ENCODE results near the gene IL17RD.
"Not testable (repeated sequence)": the region's sequence is repeated elsewhere in the genome, so short reads cannot be mapped to it uniquely, and the experiment has no call there.

The IL17RD gene

DNA sequence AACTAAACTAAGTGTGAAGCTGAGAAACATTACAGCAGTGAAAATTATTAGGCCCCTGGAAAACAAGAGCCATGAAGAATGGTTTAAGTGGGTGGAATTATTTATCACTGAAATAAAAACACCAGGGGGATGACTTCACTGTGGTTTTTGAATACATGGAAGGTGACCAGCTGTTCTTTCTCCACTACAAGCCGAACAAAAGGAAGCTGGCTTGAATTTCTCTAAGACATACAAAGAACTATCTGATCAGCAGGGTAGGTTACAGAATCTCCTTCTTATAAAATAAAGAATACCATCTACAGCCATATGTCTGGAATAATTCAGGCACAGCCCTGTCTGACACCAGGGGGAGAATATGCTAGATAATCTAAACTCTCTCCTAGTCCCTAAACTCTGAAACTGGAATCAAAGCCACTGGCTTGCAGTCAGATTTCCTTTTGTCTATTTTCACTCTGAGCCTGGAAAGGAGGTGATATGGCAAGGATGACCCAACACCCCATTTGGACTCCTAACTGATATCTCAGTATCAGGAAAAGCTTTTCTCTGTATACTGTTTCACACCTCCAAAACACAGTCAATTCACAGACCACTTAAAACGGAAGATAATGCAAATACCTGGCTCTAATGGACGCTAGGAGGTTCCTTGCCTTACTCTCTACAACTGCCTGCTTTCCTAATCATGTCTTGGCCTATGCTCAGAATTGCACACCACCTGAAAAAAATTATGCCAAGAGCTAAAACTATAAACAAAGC is 73.5 kb downstream of the IL17RD start:
- no peak for DNase-seq

DNA sequence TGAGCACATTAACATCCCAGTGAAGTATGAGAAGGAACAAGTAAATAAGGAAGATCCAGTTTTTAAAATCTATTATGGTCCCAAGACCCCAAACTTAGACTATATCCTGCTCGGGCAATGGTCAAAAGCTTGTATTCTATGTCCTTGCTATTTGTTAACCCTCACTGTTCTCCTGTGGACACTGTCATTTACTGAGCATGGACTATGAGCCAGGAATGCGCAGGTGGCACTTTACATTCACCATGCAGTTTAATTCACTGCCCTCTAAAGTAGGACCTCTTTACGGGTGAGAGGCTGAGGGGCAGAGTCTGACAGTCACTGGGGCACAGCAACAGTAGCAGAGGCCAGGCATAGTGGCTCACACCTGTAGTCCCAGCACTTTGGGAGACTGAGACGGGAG is 76.1 kb downstream of the IL17RD start:
- DNase-seq: no peak

DNA sequence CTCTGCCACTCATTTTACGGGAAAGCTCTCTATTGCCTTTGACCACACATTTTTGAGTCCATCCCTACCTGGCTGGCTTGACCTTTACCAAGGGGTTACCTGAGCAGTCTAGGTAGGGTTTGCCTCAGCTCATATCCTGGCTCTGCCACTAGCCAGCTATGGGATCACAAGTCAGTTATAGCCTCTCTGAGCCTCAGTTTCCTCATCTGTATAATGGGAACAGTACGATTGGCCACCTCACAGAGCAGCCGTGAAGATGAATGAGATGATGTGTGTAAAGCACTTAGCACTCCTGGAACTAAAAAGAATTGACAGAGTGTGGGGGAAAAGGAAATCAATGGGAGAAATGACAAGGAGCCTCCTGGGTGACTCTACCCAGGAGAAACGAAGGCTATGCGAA is 76.7 kb downstream of the IL17RD start:
- no peak for DNase-seq

DNA sequence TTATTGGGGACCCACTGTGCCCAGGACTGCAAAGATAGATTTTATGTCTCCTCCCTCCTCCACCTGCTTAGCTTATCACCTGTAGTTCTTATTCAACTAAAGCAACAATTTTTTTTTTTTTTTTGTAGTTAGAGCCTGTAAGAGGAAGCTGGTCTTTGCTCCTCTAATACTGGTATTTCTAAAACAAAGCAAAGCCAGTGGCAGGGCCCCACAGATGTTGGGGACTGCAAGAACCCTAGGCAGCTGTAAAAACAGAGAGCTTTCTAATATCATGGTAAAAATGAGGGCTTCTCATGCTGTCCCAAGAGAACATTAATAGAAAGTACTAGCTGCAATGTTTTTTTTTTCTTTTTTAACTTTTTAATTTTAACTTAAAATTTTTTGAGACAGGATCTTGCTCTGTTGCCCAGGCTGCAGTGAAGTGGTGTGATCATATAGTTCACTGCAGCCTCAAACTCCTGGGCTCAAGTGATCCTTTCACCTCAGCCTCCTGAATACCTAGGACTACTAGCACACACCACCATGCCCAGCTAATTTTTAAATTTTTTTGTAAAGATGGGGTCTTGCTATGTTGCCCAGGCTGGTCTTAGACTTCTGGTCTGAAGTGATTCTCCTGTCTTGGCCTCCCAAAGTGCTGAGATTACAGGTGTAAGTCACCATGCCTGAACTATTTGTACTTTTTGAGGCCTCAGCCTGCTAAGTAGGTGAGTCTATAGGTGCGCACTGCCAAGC is 77.6 kb downstream of the IL17RD start:
- no peak for DNase-seq

DNA sequence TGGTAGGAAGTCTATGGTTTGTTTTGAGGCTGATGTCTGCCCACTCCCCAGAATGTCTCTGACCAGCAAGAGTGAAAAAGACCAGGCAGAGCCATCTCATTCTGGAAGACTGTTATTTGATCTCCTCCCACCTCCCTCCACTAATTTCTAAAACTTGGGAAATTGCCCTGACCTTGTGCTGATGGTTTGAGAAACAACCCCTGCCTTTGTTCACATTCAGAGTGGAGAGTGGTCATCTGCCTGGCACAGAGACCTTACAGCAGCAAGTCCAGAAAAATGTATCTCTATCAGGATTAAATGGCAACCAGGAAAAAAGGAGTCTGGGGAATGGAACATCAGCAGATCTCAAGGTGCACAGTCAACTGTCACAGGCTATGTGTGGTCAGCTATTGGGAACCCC is 79.0 kb downstream of the IL17RD start:
- no peak for DNase-seq

DNA sequence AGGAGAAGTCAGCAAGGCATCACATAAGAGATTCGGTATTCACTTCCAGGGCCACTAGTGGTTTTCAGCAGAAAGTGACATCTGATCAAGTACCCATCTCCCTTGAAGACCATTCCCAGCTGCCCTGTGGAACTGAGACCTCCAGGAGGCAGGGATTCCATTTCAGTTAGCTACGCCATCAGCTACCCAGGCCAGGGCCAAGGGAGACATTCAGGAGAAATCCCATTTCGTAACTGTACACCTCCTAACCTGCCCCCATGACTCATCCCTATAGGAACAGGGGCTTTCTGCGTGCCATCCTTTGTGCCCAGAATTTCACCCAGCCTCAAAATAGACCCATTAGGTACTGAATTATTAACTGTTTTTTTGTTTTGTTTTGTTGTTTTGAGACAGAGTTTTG is 79.9 kb downstream of the IL17RD start:
- DNase-seq: no peak

DNA sequence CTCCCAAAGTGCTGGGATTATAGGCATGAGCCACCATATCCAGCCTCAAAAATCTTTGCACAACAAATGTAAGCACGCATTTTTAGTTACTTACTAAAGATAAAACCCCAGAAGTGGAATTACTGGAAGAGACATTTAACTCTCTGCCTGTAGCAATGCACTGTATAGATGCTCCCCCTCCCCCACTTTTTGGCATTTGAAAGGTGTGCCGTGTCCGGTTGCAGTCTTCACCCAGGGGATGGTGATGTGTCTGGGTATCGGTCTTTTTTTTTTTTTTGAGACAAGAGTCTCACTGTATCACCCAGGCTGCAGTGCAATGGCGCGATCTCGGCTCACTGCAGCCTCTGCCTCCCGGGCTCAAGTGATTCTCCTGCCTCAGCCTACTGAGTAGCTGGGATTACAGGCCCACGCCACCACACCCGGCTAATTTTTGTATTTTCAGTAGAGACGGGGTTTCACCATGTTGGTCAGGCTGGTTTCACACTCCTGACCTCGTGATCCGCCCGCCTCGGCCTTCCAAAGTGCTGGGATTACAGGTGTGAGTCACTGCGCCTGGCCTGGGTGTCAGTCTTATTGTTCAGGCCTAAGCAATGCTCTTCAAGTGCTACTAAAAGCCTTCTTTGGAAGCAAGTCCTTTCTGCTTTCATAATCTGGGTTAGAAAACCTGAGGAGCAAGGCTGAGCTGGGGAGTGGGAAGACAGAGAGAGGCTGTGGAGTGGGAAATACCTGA is 81.7 kb downstream of the IL17RD start:
- not testable (repeated sequence) for DNase-seq

DNA sequence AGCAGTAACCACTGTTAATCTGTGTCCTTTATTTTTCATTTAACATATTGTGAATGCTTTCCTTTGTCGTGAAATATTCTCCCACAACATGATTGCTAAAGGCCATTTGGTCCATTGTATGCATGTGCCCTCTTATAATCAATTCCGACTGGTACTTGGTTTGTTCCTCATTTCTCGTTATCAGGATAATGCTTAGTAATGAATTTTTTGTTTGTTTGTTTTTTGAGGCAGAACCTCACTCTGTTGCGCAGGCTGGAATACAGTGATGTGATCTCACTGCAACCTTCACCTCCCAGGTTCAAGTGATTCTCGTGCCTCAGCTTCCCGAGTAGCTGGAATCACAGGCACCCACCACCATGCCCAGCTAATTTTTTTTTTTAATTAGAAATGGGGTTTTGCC is 82.7 kb downstream of the IL17RD start:
- DNase-seq: no peak

DNA sequence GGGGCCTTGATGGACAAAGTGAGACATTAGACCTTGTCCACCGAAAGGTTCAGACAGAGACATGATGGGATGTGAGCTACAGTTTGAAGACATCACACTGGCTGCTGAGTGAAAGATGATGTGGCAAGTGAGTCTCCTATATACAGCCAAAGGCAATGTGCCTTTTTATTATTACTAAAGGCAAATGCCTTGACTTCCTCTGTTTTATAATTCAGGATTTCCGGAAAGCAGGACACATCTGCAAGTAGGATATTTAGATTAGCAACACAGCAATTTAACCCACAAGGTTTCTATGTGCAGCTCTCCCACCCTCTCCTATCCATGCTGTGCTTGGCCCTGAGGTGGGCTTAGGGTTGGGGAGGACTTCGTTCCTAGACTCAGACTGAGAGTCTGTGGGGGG is 84.0 kb downstream of the IL17RD start:
- DNase-seq: no peak

DNA sequence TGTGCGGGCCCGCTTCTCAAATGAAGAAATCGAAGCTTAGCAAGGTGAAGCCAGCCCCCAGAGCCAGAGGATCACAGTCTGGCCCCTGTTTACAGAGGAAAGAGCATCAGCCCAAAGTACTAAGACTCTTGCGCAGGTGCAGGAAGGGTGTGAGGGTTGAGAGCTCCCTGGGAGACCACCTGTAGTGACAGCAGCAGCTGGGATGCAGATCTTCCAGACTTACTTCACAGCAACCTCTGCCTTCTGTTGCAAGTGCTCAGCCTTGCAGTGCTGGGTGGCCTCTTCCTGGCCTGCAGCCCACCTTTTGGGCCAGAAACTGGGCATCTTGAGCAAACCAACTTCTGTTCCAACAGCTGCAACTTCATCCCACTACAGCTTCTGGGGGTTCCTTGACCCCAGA is 85.0 kb downstream of the IL17RD start:
- no peak for DNase-seq

DNA sequence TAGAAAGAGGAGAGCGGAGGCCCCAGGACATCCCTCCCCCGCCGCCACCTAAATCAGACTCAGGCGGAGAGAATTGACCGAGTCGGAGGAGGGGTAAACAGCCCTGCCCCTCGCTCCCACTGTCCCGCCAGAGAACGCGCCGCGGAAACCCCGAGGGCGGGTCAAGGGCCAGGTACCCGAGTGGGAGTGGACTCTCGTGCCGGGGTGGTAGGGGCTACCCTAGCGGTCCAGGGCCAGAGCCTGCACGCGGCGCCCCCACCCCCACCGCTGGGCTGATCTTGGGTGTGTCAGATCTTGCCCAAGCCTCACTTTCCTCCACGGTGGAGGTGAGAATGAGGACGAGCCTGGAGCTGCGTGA is 85.7 kb downstream of the IL17RD start:
- no peak for DNase-seq

DNA sequence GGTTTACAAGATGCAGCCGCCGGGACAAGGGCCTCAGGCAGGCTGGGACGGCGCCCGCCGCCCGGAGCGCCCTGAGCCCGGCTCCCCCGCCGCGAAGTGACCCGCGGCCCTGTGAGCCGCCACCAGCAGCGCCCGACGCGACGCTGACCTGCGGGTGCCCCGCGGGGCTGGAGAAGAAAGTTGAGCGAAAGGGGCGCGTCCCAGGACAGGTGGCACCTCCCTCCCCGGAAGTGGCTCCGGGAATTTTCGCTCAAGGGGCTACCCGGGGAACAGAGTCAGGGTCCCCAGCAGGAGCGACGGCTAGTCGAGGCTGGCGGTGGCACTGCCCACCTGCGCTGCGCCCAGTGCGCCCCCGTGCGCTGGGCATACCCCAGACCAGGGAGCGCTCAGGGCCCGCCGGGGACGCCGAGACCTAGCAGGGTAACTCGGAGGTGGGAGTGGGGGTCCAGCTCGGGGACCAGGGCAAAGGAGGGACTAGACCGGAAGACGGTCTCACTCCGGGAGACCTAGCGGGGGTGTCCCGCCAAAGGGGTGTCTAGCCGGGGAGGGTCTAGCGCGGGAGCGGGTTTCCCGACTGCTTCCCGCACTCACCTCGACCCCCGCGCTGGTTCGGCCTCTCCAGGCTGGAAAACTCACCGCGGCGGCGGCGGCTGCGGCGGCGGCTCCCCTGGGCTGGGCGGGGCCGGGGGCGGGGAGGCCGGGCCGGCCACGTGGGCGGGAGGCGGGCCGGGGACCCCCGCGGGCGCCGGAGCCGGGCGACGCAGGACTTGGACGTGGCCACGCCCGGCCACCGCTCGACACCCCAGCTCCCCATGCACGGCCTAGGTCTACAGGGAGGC is 86.3 kb downstream of the IL17RD start:
- DNase-seq: peak; percentile 63

DNA sequence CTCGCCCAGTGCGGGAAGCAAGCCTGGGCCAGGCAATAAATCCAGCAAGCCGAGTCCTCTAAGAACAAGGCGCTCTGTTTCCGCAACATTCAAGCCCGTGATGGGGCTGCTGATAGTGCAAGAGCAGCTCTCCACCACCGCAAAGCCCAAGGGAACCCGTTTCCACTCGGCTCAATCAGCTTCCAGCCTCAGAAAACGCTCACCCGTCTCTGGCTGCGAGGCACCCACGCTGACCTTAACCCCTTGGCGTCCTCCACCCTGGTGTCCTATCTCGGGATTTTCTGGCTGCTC is 86.9 kb downstream of the IL17RD start:
- peak; percentile 62 for DNase-seq

DNA sequence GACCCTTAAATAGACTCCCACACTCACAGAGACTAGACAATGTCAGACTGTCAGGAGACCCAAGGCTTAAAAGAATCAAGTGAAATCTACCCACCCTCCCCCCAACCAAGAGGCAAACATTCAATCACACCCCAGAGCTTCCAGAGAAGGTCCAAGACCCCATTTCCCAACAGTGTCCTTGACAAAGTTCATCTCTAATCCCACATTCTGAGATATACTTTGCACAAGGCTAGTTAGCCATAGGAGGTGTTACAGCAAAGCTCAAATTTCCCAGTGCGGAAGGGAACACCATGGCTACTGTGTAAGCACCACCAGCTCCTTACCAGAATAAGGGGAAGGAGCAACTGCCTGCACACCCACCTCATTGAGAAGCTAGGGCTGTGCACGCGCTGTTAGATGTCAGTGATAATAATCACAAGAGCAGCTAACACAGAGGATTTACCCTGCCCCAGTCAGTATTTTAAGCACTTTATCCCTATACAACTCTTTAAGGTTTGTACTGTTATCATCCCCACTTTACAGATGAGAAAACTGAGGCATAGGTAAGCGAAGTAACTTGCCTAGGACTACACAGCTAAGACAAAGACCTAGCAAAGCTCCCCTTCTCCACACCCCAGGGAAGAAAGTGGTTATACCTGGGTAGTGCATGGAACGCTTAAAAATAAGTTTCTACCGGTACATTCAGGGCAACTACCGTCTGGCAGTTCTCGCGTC is 87.4 kb downstream of the IL17RD start:
- DNase-seq: no peak

DNA sequence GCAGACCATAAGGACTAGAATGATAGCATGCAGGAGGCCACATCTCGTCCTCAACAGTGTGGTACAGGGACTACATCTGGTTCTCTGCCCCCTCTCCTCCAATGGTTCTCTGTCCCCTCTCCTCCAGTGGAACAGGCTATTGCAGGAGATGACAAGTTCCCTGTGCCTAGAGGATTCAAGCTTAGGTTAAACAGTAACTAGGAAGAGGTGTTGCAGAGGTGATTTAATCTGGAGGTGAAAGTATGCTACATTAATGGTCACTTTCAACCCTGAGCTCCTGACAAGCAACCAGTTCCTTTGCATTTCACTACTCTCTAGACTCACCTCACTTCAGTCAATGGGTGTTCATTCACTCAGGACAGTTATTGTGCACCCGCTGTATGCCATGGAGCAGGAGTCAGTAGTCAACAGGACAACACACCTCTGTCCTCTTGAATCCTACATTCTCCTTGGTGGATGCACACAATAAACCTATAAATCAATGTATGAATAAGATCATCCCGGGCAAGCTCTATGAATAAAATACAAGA is 88.7 kb downstream of the IL17RD start:
- DNase-seq: no peak

DNA sequence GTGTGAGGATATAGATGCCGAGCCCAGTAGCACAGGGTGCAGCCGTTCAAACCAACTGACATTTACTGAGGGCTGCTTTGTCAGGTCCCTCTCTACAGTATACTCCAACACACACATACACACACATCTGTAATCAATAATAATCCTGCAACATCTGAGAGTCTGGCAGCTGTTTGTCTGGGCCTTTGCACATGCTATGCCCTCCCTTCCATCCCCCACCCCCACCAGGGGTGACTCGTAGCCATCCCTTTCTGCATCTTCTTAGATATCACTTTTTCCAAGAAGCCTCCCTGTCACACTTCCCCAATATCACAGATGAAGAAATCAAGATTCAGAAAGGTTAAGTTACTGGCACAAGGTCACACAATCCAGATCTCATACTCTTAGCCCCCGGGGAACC is 91.0 kb downstream of the IL17RD start:
- no peak for DNase-seq

DNA sequence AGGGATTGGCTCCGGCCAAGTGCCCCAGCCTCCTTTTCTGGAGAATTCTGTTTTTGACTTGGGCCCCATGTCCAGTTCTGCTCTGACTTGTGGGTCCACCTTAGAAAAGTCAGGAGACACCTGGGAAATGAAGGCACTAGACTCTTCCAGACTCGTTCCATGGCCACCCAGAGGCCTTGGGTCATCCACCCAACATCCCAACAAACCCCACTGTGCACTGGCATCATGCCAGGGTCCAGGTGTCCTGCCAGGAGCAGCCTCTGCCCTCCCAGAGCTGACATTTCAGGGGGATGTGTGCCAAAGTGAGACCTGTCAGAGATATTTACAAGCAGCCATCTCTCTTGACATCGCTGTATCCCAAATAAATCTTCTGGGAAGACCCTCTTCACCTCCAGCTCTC is 91.5 kb downstream of the IL17RD start:
- no peak for DNase-seq

DNA sequence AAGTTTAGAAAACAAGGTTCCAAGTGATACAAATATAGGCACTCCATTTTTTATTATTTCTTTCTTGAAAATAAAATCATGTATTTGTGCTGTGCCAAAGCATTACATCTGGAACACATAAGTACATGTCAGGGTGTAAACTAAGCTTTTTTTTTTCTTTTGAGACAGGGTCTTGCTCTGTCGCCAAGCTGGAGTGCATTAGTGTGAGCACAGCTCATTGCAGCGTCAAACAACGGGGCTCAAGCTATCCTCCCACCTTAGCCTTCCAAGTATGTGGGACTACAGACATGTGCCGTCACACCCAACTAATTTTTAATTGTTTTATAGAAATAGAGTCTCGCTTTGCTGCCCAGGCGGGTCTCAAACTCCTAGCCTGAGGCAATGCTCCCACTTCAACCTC is 95.7 kb downstream of the IL17RD start:
- no peak for DNase-seq

DNA sequence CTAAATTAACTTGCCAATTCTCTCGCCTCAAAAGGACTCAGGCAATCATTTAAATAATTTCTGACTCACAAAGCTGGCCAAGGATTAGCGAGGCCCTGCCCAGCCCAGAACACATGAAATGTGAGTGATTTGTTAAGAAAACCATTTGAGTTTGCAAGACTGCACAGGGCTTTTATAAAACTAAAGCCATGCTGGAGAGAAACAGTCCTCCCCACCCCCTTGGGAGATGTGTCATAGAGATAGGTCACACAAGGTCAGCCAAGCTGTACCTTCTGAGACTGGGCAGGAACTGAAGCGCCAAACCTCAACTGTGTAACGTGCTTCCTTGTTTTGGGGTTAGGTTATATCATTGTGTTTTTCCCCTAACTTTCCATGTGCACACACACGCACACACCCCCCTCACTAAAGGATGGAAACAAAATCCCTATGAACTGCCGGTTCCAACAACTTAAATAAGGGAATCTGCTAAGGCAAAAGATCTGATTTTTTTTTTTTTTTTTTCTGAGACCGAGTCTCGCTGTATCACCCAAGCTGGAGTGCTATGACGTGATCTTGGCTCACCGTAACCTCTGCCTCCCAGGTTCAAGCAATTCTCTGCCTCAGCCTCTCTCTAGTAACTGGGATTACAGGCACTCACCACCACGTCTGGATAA is 96.6 kb downstream of the IL17RD start:
- no peak for DNase-seq

DNA sequence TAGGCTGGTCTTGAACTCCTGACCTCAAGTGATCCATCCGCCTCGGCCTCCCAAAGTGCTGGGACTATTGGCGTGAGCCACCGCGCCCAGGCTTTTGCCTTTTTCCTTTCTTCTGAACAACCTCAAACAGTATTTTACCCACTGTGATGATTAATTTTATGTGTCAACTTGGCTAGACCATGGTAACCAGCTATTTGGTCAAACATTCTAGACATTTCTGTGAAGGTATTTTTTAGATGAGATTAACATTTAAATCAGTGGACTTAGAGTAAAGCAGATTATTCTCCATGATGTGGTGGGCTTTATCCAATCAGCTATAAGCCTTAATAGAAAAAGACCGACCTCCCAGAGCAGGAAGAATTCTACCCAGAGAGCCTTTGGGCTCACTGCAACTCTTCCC is 98.7 kb downstream of the IL17RD start:
- DNase-seq: no peak

DNA sequence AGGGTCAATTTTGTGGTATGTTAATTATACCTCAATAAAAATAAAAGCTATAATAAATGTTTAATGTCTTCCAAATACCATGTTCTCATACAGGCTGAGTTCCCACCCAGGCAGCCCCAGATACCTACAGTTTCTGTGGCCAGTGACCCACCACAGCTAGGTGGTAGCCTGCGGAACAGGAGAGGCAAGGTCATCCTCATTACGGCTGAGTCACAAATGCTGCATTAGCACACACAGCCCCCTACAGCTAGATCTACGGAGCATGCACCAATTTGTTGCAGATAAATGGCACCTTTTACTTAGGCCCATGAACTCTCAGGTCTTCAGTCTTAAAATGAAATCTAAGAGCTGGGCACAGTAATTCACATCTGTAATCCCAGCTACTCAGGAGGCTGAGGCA is 99.6 kb downstream of the IL17RD start:
- no peak for DNase-seq

DNA sequence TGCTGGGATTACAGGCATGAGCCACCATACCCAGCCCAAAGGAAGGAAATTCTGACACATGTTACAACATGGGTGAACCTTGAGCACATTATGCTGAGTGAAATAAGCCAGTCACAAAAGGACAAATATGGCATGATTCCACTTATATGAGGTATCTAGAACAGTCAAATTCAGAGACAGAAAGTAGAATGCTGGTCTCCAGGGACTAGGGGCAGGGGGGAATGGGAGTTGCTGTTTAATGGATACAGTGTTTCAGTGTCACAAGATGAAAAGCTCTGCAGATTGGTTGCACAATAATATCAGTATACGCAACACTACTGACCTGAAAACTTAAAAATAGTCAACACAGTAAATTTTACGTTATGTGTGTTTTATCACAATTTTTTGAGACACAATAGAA is 100.6 kb downstream of the IL17RD start:
- DNase-seq: no peak
